ENCODE data around the gene CXCL10. TPM values are rescaled to one million over a fixed set of nuclear protein-coding genes. Genes with fewer than 3 reads are reported as not detected.
"Not testable (repeated sequence)": the region's sequence is repeated elsewhere in the genome, so short reads cannot be mapped to it uniquely, and the experiment has no call there.

The CXCL10 gene
- polyA plus RNA-seq, 2 donors, result 0.73 to 0.77 TPM

DNA sequence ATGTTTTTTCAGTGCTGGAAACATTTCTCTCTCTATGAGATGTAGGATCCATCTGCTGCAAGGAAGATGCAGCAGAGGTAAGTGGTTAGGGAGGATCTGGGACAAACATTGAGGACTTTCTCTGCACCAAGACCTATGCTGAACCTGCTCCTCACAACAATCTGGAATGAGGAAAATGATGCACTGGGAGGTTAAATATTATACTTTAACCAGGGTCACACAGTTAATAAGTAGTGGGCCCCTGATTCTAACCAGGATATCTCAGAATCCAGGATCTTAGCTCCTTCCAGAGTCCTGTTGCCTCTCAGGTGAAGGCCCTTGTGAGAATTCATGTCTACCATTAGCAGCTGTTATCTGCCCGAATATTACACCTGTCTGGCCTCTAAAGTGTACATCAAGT, 23.0 kb downstream of the CXCL10 start:
- no peaks in the 10 kb centered on the region for H3K36me3 ChIP-seq (ENCODE audit: control insufficient read depth in 2 of 2, insufficient read depth in 2 of 2, low read length in 1 of 2)
- H3K27ac ChIP-seq (ENCODE audit: low read depth in 2 of 2, low read length in 1 of 2), result no peak overlapping the region
- no peak overlapping the region for H3K4me3 ChIP-seq (ENCODE audit: low read depth in 1 of 2, low read length in 2 of 2)
- no peaks in the 10 kb centered on the region for H3K4me1 ChIP-seq (ENCODE audit: control insufficient read depth in 2 of 2, insufficient read depth in 2 of 2, low read length in 1 of 2)
- no peaks in the 10 kb centered on the region for H3K27me3 ChIP-seq (ENCODE audit: control insufficient read depth in 1 of 2, insufficient read depth in 2 of 2, low read length in 2 of 2)
- WGBS, 2 donors, result 83 to 93% methylated on average over 1 of the region's 1 CpG
- no peaks in the 10 kb centered on the region for H3K9me3 ChIP-seq (ENCODE audit: control insufficient read depth in 2 of 2, insufficient read depth in 1 of 2, low read depth in 1 of 2, low read length in 1 of 2)

GRCh38 chr4:75998525-75999147, 24.7 kb downstream of the CXCL10 start:
- H3K4me3 ChIP-seq (ENCODE audit: low read depth in 1 of 2, low read length in 2 of 2); H3K27me3 ChIP-seq (ENCODE audit: control insufficient read depth in 1 of 2, insufficient read depth in 2 of 2, low read length in 2 of 2); H3K4me1 ChIP-seq (ENCODE audit: control insufficient read depth in 2 of 2, insufficient read depth in 2 of 2, low read length in 1 of 2); H3K27ac ChIP-seq (ENCODE audit: low read depth in 2 of 2, low read length in 1 of 2); H3K36me3 ChIP-seq (ENCODE audit: control insufficient read depth in 2 of 2, insufficient read depth in 2 of 2, low read length in 1 of 2); H3K9me3 ChIP-seq (ENCODE audit: control insufficient read depth in 2 of 2, insufficient read depth in 1 of 2, low read depth in 1 of 2, low read length in 1 of 2): not testable (repeated sequence)
- 60 to 75% methylated on average over 2 of the region's 2 CpGs for WGBS, 2 donors

- no peaks in the 10 kb centered on the region for H3K4me1 ChIP-seq (ENCODE audit: control insufficient read depth in 2 of 2, insufficient read depth in 2 of 2, low read length in 1 of 2)
- WGBS, 2 donors, result 82 to 94% methylated on average over 2 of the region's 2 CpGs
- no peak overlapping the region for H3K27ac ChIP-seq (ENCODE audit: low read depth in 2 of 2, low read length in 1 of 2)
- no peaks in the 10 kb centered on the region for H3K36me3 ChIP-seq (ENCODE audit: control insufficient read depth in 2 of 2, insufficient read depth in 2 of 2, low read length in 1 of 2)
- no peaks in the 10 kb centered on the region for H3K9me3 ChIP-seq (ENCODE audit: control insufficient read depth in 2 of 2, insufficient read depth in 1 of 2, low read depth in 1 of 2, low read length in 1 of 2)
- H3K4me3 ChIP-seq (ENCODE audit: low read depth in 1 of 2, low read length in 2 of 2), result no peak overlapping the region
- H3K27me3 ChIP-seq (ENCODE audit: control insufficient read depth in 1 of 2, insufficient read depth in 2 of 2, low read length in 2 of 2), result no peaks in the 10 kb centered on the region
Observed at GRCh38 chr4:75997946-75998345, 25.4 kb downstream of the CXCL10 start.

- no peaks in the 10 kb centered on the region for H3K4me1 ChIP-seq (ENCODE audit: control insufficient read depth in 2 of 2, insufficient read depth in 2 of 2, low read length in 1 of 2)
- no peaks in the 10 kb centered on the region for H3K36me3 ChIP-seq (ENCODE audit: control insufficient read depth in 2 of 2, insufficient read depth in 2 of 2, low read length in 1 of 2)
- no peaks in the 10 kb centered on the region for H3K27me3 ChIP-seq (ENCODE audit: control insufficient read depth in 1 of 2, insufficient read depth in 2 of 2, low read length in 2 of 2)
- 65 to 69% methylated on average over 1 of the region's 1 CpG for WGBS, 2 donors
- H3K9me3 ChIP-seq (ENCODE audit: control insufficient read depth in 2 of 2, insufficient read depth in 1 of 2, low read depth in 1 of 2, low read length in 1 of 2), result no peaks in the 10 kb centered on the region
- no peak overlapping the region for H3K4me3 ChIP-seq (ENCODE audit: low read depth in 1 of 2, low read length in 2 of 2)
- H3K27ac ChIP-seq (ENCODE audit: low read depth in 2 of 2, low read length in 1 of 2), result no peak overlapping the region
Observed at GRCh38 chr4:75997081-75997480, 26.2 kb downstream of the CXCL10 start.

DNA sequence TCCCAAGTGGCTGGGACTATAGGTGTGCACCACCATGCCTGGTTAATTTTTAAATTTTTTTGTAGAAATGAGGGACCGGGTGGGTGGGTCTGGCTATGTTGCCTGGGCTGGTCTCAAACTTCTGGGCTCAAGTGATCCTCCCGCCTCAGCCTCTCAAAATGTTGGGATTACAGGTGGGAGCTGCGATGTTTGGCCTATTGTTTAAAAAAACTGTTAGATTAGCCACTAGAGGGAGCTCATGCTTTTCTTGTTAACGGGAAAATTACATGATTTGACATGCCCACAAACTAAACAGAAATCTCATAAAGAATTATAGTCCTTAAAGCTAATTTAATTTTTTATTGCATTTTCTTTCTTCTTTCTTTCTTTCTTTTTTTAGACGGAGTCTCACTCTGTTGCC, 27.6 kb downstream of the CXCL10 start:
- Histone ChIP-seq H3K36me3 (ENCODE audit: control insufficient read depth in 2 of 2, insufficient read depth in 2 of 2, low read length in 1 of 2) (no peaks in the 10 kb centered on the region), H3K9me3 (ENCODE audit: control insufficient read depth in 2 of 2, insufficient read depth in 1 of 2, low read depth in 1 of 2, low read length in 1 of 2) (no peaks in the 10 kb centered on the region), H3K27ac (ENCODE audit: low read depth in 2 of 2, low read length in 1 of 2) (no peak overlapping the region), H3K27me3 (ENCODE audit: control insufficient read depth in 1 of 2, insufficient read depth in 2 of 2, low read length in 2 of 2) (no peaks in the 10 kb centered on the region), H3K4me3 (ENCODE audit: low read depth in 1 of 2, low read length in 2 of 2) (no peak overlapping the region), H3K4me1 (ENCODE audit: control insufficient read depth in 2 of 2, insufficient read depth in 2 of 2, low read length in 1 of 2) (no peaks in the 10 kb centered on the region)
- WGBS, 2 donors, result 8 to 11% methylated on average over 5 of the region's 5 CpGs

- Histone ChIP-seq H3K4me3 (ENCODE audit: low read depth in 1 of 2, low read length in 2 of 2) (no peak overlapping the region), H3K27ac (ENCODE audit: low read depth in 2 of 2, low read length in 1 of 2) (no peak overlapping the region), H3K27me3 (ENCODE audit: control insufficient read depth in 1 of 2, insufficient read depth in 2 of 2, low read length in 2 of 2) (no peaks in the 10 kb centered on the region), H3K9me3 (ENCODE audit: control insufficient read depth in 2 of 2, insufficient read depth in 1 of 2, low read depth in 1 of 2, low read length in 1 of 2) (no peaks in the 10 kb centered on the region), H3K4me1 (ENCODE audit: control insufficient read depth in 2 of 2, insufficient read depth in 2 of 2, low read length in 1 of 2) (no peaks in the 10 kb centered on the region), H3K36me3 (ENCODE audit: control insufficient read depth in 2 of 2, insufficient read depth in 2 of 2, low read length in 1 of 2) (no peaks in the 10 kb centered on the region)
- 92 to 100% methylated on average over 1 of the region's 1 CpG for WGBS, 2 donors
Observed at GRCh38 chr4:75992462-75992861, 30.8 kb downstream of the CXCL10 start.

DNA sequence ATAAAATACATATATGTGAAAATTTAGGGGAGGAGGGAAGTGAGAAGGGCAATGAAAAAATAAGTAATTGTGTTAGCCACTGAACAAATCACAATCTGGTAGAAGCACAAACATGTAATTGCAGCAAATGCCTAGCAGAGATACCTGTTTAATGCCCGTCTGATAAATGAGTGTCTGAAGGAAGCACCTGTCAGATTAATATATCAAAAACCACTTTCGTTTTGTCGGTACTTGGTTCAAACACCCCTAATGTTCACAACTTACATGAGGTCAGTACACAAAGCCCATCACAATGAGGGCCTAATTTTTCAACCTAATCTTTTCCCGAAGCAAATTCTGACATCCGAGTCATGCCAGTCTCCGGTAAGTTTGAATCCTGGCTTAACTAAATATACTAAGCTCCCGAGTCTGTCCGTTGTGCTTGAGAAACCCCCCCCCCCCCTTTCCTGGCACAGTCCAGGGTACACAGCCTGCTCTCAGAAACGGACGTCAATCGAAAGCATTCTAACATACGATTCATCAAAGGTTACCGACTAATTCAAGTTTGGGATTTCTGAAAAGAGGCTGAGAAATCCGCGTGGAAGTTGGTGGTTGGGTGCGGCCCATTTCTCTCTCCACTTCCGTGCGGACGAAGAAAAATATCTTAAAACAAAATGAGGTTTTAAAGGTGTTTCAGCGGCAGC, 33.3 kb downstream of the CXCL10 start:
- H3K4me3 ChIP-seq (ENCODE audit: low read depth in 1 of 2, low read length in 2 of 2), result peak overlapping the region; percentile 83 to 92
- H3K27me3 ChIP-seq (ENCODE audit: control insufficient read depth in 1 of 2, insufficient read depth in 2 of 2, low read length in 2 of 2), result no peaks in the 10 kb centered on the region
- H3K36me3 ChIP-seq (ENCODE audit: control insufficient read depth in 2 of 2, insufficient read depth in 2 of 2, low read length in 1 of 2), result no peaks in the 10 kb centered on the region
- H3K4me1 ChIP-seq (ENCODE audit: control insufficient read depth in 2 of 2, insufficient read depth in 2 of 2, low read length in 1 of 2), result peaks cover 0 to 5% of the 10 kb centered on the region in 2 donors
- WGBS, 2 donors, result 0 to 1% methylated on average over 20 of the region's 20 CpGs
- no peaks in the 10 kb centered on the region for H3K9me3 ChIP-seq (ENCODE audit: control insufficient read depth in 2 of 2, insufficient read depth in 1 of 2, low read depth in 1 of 2, low read length in 1 of 2)
- peak overlapping the region in 1 of 2 donors; percentile 71 for H3K27ac ChIP-seq (ENCODE audit: low read depth in 2 of 2, low read length in 1 of 2)

GRCh38 chr4:75985116-75985515, 38.2 kb downstream of the CXCL10 start:
- Histone ChIP-seq H3K27me3 (ENCODE audit: control insufficient read depth in 1 of 2, insufficient read depth in 2 of 2, low read length in 2 of 2) (no peaks in the 10 kb centered on the region), H3K4me1 (ENCODE audit: control insufficient read depth in 2 of 2, insufficient read depth in 2 of 2, low read length in 1 of 2) (peaks cover 0 to 5% of the 10 kb centered on the region in 2 donors), H3K9me3 (ENCODE audit: control insufficient read depth in 2 of 2, insufficient read depth in 1 of 2, low read depth in 1 of 2, low read length in 1 of 2) (no peaks in the 10 kb centered on the region), H3K4me3 (ENCODE audit: low read depth in 1 of 2, low read length in 2 of 2) (no peak overlapping the region), H3K27ac (ENCODE audit: low read depth in 2 of 2, low read length in 1 of 2) (no peak overlapping the region), H3K36me3 (ENCODE audit: control insufficient read depth in 2 of 2, insufficient read depth in 2 of 2, low read length in 1 of 2) (peaks cover 4 to 6% of the 10 kb centered on the region in 2 donors)
- whole genome bisulfite sequencing, 2 donors, result 71 to 79% methylated on average over 3 of the region's 3 CpGs

DNA sequence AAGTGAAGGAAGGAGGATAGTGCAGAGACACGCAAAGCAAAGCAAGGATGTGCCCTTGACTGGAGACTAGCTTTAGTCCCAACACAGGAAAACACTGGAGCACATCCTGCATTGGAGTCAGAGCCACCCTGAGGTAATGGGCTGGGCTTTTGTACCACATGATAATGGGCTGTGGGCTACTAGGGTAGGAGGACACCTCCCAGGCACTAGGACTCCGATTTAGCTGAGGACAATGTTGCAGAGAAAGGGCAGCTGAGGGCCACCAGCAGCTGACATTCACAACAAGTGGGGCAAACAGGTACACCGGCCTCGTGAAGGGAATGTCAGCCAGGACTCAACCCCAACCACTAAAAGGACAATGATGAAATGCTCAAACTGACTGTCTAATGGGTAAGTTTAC, 42.7 kb downstream of the CXCL10 start:
- peaks cover 0 to 2% of the 10 kb centered on the region in 2 donors for H3K4me1 ChIP-seq (ENCODE audit: control insufficient read depth in 2 of 2, insufficient read depth in 2 of 2, low read length in 1 of 2)
- H3K9me3 ChIP-seq (ENCODE audit: control insufficient read depth in 2 of 2, insufficient read depth in 1 of 2, low read depth in 1 of 2, low read length in 1 of 2), result no peaks in the 10 kb centered on the region
- no peak overlapping the region for H3K27ac ChIP-seq (ENCODE audit: low read depth in 2 of 2, low read length in 1 of 2)
- WGBS, 2 donors, result 80 to 92% methylated on average over 4 of the region's 4 CpGs
- H3K27me3 ChIP-seq (ENCODE audit: control insufficient read depth in 1 of 2, insufficient read depth in 2 of 2, low read length in 2 of 2), result no peaks in the 10 kb centered on the region
- H3K4me3 ChIP-seq (ENCODE audit: low read depth in 1 of 2, low read length in 2 of 2), result no peak overlapping the region
- H3K36me3 ChIP-seq (ENCODE audit: control insufficient read depth in 2 of 2, insufficient read depth in 2 of 2, low read length in 1 of 2), result peaks cover 4 to 6% of the 10 kb centered on the region in 2 donors

DNA sequence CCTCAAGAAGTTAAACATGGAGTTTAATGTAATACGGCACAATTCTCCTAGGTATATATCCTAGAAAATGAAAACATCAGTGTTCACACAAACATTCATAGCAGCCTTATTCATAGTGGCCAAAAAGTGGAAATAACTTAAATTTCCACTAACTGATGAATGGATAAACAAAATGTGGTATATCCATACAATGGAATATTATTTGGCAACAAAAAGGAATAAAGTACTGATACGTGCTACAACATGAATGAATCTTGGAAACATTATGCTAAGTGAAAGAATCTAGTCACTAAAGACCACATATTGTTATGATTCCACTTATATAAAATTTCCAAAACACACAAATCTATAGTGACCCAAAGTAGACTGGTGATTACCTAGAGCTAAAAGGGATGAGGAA, 47.1 kb downstream of the CXCL10 start:
- Histone ChIP-seq H3K27me3 (ENCODE audit: control insufficient read depth in 1 of 2, insufficient read depth in 2 of 2, low read length in 2 of 2) (no peaks in the 10 kb centered on the region), H3K9me3 (ENCODE audit: control insufficient read depth in 2 of 2, insufficient read depth in 1 of 2, low read depth in 1 of 2, low read length in 1 of 2) (no peaks in the 10 kb centered on the region), H3K36me3 (ENCODE audit: control insufficient read depth in 2 of 2, insufficient read depth in 2 of 2, low read length in 1 of 2) (peaks cover 12 to 17% of the 10 kb centered on the region in 2 donors), H3K4me3 (ENCODE audit: low read depth in 1 of 2, low read length in 2 of 2) (no peak overlapping the region), H3K4me1 (ENCODE audit: control insufficient read depth in 2 of 2, insufficient read depth in 2 of 2, low read length in 1 of 2) (no peaks in the 10 kb centered on the region), H3K27ac (ENCODE audit: low read depth in 2 of 2, low read length in 1 of 2) (no peak overlapping the region)
- WGBS, 2 donors, result 98 to 99% methylated on average over 2 of the region's 2 CpGs
